CD8-positive, alpha-beta memory T cell (primary cell): Measurements from ENCODE around the gene HEPN1. TPM values are rescaled to one million over a fixed set of nuclear protein-coding genes. Genes with fewer than 3 reads are reported as not detected.

ENCODE experiments used
- CTCF ChIA-PET: fragments of 350-600 bp; sonication (Branson Sonifier 250); formaldehyde crosslinking; loops from one replicate; lab custom pipeline; 2021; ENCODE audit warnings: antibody characterized with exemption; lab: Charles Lee
- POLR2A ChIA-PET: fragments of 350-600 bp; sonication (Branson Sonifier 250); formaldehyde crosslinking; loops from one replicate; lab custom pipeline; 2021; ENCODE audit warnings: antibody characterized with exemption; lab: Charles Lee
- DNase-seq, 5 donors: peaks; one replicate each; pipeline versions ENCODE4 v3.0.0 to v3.0.0-alpha.2; 2020 to 2022; ENCODE audit warnings: mixed read lengths in 1 of 5
- H3K27ac ChIP-seq: one replicate; pipeline ENCODE4 v1.7.0; 2013; ENCODE audit warnings: low read depth, mild to moderate bottlenecking, low read length, moderate library complexity
- H3K27me3 ChIP-seq: 2 replicates; pipeline ENCODE4 v1.7.0; 2013; ENCODE audit warnings: low read length, mild to moderate bottlenecking; ENCODE audit not compliant: insufficient read depth, poor library complexity, severe bottlenecking
- H3K36me3 ChIP-seq: 2 replicates; pipeline ENCODE4 v1.7.0; 2013; ENCODE audit warnings: mild to moderate bottlenecking, low read length, moderate library complexity; ENCODE audit not compliant: insufficient read depth
- H3K4me1 ChIP-seq: 2 replicates; pipeline ENCODE4 v1.7.0; 2013; ENCODE audit warnings: mild to moderate bottlenecking, low read length, moderate library complexity; ENCODE audit not compliant: insufficient read depth
- H3K4me3 ChIP-seq: 2 replicates; pipeline ENCODE4 v1.7.0; 2013; ENCODE audit warnings: mild to moderate bottlenecking, low read length
- H3K9me3 ChIP-seq: 2 replicates; pipeline ENCODE4 v1.7.0; 2013; ENCODE audit warnings: mild to moderate bottlenecking, low read length
- H3K27ac Mint-ChIP-seq, 8 donors: one replicate each; pipeline ENCODE4 v1.8.0; 2020 to 2021; ENCODE audit warnings: mixed read lengths in 8 of 8, mild to moderate bottlenecking in 6 of 8, inconsistent platforms in 3 of 8, moderate library complexity in 3 of 8
- H3K27me3 Mint-ChIP-seq, 2 donors: one replicate each; pipeline ENCODE4 v1.8.0; 2020 to 2021; ENCODE audit warnings: mixed read lengths in 2 of 2, mild to moderate bottlenecking in 1 of 2, moderate library complexity in 1 of 2
- H3K36me3 Mint-ChIP-seq, 3 donors: one replicate each; pipeline ENCODE4 v1.8.0; 2020 to 2021; ENCODE audit warnings: mixed read lengths in 3 of 3, inconsistent platforms in 1 of 3, mild to moderate bottlenecking in 1 of 3
- H3K4me1 Mint-ChIP-seq, 3 donors: one replicate each; pipeline ENCODE4 v1.8.0; 2020 to 2021; ENCODE audit warnings: mixed read lengths in 3 of 3, inconsistent platforms in 1 of 3, mild to moderate bottlenecking in 1 of 3
- H3K4me3 Mint-ChIP-seq, 7 donors: one replicate each; pipeline ENCODE4 v1.8.0; 2020 to 2021; ENCODE audit warnings: mixed read lengths in 7 of 7, mild to moderate bottlenecking in 6 of 7, moderate library complexity in 4 of 7, inconsistent platforms in 2 of 7
- H3K9me3 Mint-ChIP-seq, 5 donors: one replicate each; pipeline ENCODE4 v1.8.0; 2020 to 2022; ENCODE audit warnings: mixed read lengths in 5 of 5, mild to moderate bottlenecking in 3 of 5, moderate library complexity in 2 of 5, inconsistent platforms in 1 of 5
- polyA plus RNA-seq: library from polyadenylated mRNA; unstranded; fragments of 300-500 nt; fragmentation: Illumina TruSeq; gene quantifications from one replicate; pipeline ENCODE4 v1.2.3, GENCODE V29; 2021
- total RNA-seq, 2 experiments: library from RNA; stranded (reverse); gene quantifications; one replicate each; pipeline ENCODE4 v1.2.3, GENCODE V29; 2021

The HEPN1 gene
- total and polyA plus RNA-seq, 3 experiments from 2014 or later, result not detected

DNA sequence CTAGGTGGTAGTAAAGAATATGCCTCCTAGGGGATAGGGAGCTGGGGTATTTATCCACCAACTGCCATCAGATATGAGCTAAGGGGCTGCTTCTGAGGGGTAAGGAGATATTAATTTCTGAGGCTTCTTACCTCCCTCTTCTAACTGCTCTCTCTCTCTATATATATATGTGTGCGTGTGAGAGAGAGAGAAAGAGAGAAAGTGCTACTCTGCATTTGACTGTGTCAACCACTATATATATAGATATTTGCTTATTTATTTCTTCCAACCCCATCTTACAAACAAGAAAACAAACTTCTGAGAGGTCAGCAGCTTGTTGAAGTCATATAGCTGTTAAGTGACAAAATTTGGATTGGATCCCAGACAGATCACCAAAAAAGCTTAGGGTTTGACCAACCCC lies 22.7 kb downstream of the HEPN1 start:
- Histone ChIP-seq H3K9me3 (no peaks in the 10 kb centered on the region), H3K27ac (no peak overlapping the region), H3K4me1 (peaks cover 15% of the 10 kb centered on the region), H3K4me3 (no peak overlapping the region), H3K36me3 (no peaks in the 10 kb centered on the region), H3K27me3 (no peaks in the 10 kb centered on the region)
- CTCF ChIA-PET, result interaction anchor here (0.7 kb wide), 1 partner anchor 200 kb away, joined by 3 read pairs; no protein-coding TSS in a partner anchor
- DNase-seq, result no peak
- H3K4me3 Mint-ChIP-seq, result no peak overlapping the region
- POLR2A ChIA-PET, result no interaction called here
- peaks cover 5 to 17% of the 10 kb centered on the region in 2 donors for H3K27me3 Mint-ChIP-seq
- H3K4me1 Mint-ChIP-seq, result peaks cover 7 to 12% (median 10%) of the 10 kb centered on the region in 3 donors
- peaks cover 0 to 4% (median 0%) of the 10 kb centered on the region in 3 donors for H3K36me3 Mint-ChIP-seq
- no peak overlapping the region for H3K27ac Mint-ChIP-seq
- no peaks in the 10 kb centered on the region for H3K9me3 Mint-ChIP-seq

DNA sequence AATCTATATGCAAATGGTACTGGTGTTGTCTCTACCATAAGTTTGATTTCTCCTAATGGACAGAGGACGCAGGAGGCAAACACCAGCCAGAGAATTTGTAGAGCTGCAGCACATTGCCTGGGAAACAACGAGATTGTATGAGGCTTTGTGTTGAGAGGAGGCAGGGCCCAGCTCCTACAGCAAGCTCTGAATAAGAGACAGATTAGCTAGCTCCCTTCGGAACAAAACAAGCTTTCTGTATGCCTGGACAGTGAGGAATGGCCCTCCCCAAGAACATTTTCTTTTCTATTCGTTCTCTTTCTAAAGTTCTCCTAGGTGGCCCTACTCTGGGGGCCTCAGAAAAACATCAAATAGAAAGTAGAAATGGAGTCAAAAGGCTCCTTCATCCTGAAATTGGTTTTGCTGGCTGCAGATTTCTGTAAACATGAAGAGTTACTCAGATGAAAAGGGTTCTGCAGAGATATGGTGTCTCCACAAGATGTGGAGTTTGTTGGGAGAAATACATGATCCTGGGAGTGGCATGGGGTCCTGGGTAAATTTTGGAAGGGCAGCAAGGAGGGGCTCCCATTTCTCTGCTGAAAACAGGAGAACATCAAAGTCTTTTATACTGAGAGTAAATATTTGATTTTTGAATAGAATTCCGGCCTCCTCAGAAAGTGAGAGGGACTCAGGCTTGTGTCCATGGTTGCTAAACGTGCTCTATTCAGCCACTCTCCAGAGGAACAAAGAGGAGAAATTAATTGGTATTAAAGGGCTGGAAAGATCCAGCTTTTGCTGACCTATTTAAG lies 23.6 kb downstream of the HEPN1 start:
- no peak for DNase-seq
- POLR2A ChIA-PET, result no interaction called here
- Mint-ChIP-seq H3K9me3 (no peaks in the 10 kb centered on the region), H3K4me1 (peaks cover 7 to 12% (median 10%) of the 10 kb centered on the region in 3 donors), H3K27ac (peak overlapping the region in 4 of 8 donors; percentile 21 to 79 (median 58)), H3K27me3 (peaks cover 3 to 11% of the 10 kb centered on the region in 2 donors), H3K36me3 (peaks cover 0 to 7% (median 0%) of the 10 kb centered on the region in 3 donors), H3K4me3 (peak overlapping the region in 1 of 7 donors; percentile 54)
- H3K27me3 ChIP-seq, result no peaks in the 10 kb centered on the region
- no peak overlapping the region for H3K27ac ChIP-seq
- no peaks in the 10 kb centered on the region for H3K9me3 ChIP-seq
- H3K4me3 ChIP-seq, result no peak overlapping the region
- CTCF ChIA-PET, result interaction anchor here (1.4 kb wide), 1 partner anchor 66 kb away, joined by 6 read pairs; no protein-coding TSS in a partner anchor
- peaks cover 15% of the 10 kb centered on the region for H3K4me1 ChIP-seq
- no peaks in the 10 kb centered on the region for H3K36me3 ChIP-seq

DNA sequence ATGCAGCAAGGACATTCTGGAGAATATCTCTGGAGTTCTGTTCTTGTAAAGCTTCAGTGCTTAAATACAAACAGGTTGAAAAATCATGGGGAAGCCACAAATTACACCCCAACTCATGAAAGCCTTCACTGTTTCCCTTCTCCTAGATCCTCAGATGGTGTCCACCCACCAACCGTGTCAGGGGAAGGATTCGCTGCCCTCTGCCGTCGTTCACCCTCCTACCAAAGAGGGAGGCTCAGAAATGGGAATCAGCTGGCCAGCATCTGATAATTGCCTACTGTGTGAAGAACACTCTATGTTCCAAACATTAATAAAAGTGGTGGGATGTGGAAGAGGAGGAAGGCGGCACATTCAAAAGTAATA lies 24.2 kb downstream of the HEPN1 start:
- no peaks in the 10 kb centered on the region for H3K36me3 ChIP-seq
- POLR2A ChIA-PET, result interaction anchor here (1.1 kb wide), 1 partner anchor 10 kb away, joined by 3 read pairs; no protein-coding TSS in a partner anchor
- H3K27ac ChIP-seq, result no peak overlapping the region
- peaks cover 7 to 12% (median 12%) of the 10 kb centered on the region in 3 donors for H3K4me1 Mint-ChIP-seq
- H3K9me3 ChIP-seq, result no peaks in the 10 kb centered on the region
- H3K9me3 Mint-ChIP-seq, result peaks cover 0 to 6% (median 1%) of the 10 kb centered on the region in 5 donors
- H3K27me3 Mint-ChIP-seq, result peaks cover 3 to 11% of the 10 kb centered on the region in 2 donors
- CTCF ChIA-PET, result interaction anchor here (1.4 kb wide), 1 partner anchor 67 kb away, joined by 6 read pairs; no protein-coding TSS in a partner anchor
- H3K4me3 ChIP-seq, result no peak overlapping the region
- DNase-seq, result no peak
- H3K36me3 Mint-ChIP-seq, result peaks cover 0 to 12% (median 0%) of the 10 kb centered on the region in 3 donors
- H3K27ac Mint-ChIP-seq, result peak overlapping the region in 4 of 8 donors; percentile 30 to 89 (median 84)
- peaks cover 15% of the 10 kb centered on the region for H3K4me1 ChIP-seq
- H3K4me3 Mint-ChIP-seq, result no peak overlapping the region
- no peaks in the 10 kb centered on the region for H3K27me3 ChIP-seq

DNA sequence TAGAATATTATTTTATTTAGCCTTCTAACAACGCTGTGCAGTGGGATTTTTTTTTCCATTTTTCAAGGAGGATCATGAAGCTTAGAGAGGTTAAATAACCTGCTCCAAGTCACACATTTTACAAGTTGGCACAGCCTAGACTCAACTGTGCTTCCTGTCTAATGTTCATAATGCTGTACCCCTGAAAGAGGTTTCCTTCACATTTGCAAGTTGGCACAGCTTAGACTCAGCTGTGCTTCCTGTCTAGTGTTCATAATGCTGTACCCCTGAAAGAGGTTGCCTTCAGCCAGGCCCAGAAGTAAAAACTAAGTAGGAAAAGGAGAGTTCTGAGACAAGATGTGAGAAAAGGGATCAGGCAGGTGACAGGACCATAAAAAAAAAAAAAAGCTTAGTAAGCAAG lies 24.7 kb downstream of the HEPN1 start:
- H3K9me3 Mint-ChIP-seq, result peaks cover 2 to 11% (median 6%) of the 10 kb centered on the region in 5 donors
- Histone ChIP-seq H3K36me3 (no peaks in the 10 kb centered on the region), H3K9me3 (no peaks in the 10 kb centered on the region), H3K4me3 (no peak overlapping the region), H3K27ac (no peak overlapping the region), H3K27me3 (no peaks in the 10 kb centered on the region), H3K4me1 (peaks cover 15% of the 10 kb centered on the region)
- peaks cover 9 to 16% (median 12%) of the 10 kb centered on the region in 3 donors for H3K4me1 Mint-ChIP-seq
- ChIA-PET CTCF (interaction anchor here (1.4 kb wide), 1 partner anchor 67 kb away, joined by 6 read pairs; no protein-coding TSS in a partner anchor), POLR2A (interaction anchor here (0.6 to 1.1 kb wide), 2 partner anchors 10 to 169 kb away, joined by 3 read pairs; no protein-coding TSS in a partner anchor)
- peaks cover under 1 to 7% of the 10 kb centered on the region in 2 donors for H3K27me3 Mint-ChIP-seq
- DNase-seq, result no peak
- H3K27ac Mint-ChIP-seq, result peak overlapping the region; percentile 1 to 89 (median 56)
- H3K36me3 Mint-ChIP-seq, result peaks cover 0 to 17% (median 2%) of the 10 kb centered on the region in 3 donors
- H3K4me3 Mint-ChIP-seq, result no peak overlapping the region

DNA sequence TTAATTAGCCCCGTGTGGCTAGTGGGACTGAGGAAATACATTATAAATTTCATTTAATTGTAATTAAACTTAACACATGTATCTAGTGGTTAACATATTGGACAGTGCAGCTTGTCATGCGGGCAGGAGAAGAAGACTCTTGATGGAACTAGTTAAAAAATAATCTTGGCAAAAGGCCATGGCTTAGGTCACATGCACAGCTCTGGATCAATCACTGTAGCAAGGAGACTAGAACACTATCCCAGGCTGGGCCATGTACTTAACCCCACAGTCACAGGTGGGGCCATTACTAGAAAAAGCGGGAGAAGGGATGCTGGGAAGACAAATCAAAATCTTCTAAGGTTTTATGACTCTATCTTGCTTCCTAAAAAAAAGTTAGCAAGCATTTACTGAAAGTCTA lies 25.5 kb downstream of the HEPN1 start:
- Mint-ChIP-seq H3K27me3 (peaks cover 0 to 3% of the 10 kb centered on the region in 2 donors), H3K4me1 (peaks cover 12 to 20% (median 15%) of the 10 kb centered on the region in 3 donors), H3K4me3 (no peak overlapping the region), H3K9me3 (peaks cover 2 to 16% (median 7%) of the 10 kb centered on the region in 5 donors), H3K36me3 (peaks cover 0 to 18% (median 2%) of the 10 kb centered on the region in 3 donors), H3K27ac (peak overlapping the region in 1 of 8 donors; percentile 44)
- peaks cover 20% of the 10 kb centered on the region for H3K4me1 ChIP-seq
- H3K36me3 ChIP-seq, result no peaks in the 10 kb centered on the region
- POLR2A ChIA-PET, result interaction anchor here (0.6 to 1.1 kb wide), 2 partner anchors 9 to 168 kb away, joined by 3 read pairs; no protein-coding TSS in a partner anchor
- CTCF ChIA-PET, result interaction anchor here (1.4 kb wide), 1 partner anchor 68 kb away, joined by 6 read pairs; no protein-coding TSS in a partner anchor
- H3K9me3 ChIP-seq, result no peaks in the 10 kb centered on the region
- no peaks in the 10 kb centered on the region for H3K27me3 ChIP-seq
- no peak for DNase-seq
- no peak overlapping the region for H3K27ac ChIP-seq
- no peak overlapping the region for H3K4me3 ChIP-seq

DNA sequence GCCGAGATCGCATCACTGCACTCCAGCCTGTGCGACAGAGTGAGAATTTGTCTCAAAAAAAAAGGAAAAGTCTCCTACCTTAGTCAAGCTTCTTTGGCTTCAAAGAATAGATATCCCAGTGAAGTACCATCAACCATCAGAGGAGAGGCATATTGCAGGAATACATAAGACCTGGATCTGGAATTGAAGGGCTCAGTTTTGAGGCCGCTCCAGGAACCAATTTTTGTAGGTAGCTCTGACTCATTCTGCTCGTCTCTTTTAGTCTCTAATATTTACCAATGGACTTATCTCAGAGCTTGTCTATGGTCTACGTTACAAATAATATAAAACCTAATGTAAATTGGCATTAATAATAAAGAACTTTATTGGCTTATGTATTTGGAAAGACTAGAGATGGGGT lies 26.8 kb downstream of the HEPN1 start:
- H3K4me3 ChIP-seq, result no peak overlapping the region
- H3K4me1 ChIP-seq, result peaks cover 33% of the 10 kb centered on the region
- no peaks in the 10 kb centered on the region for H3K36me3 ChIP-seq
- CTCF ChIA-PET, result interaction anchor here (1.1 kb wide), 1 partner anchor 53 kb away, joined by 3 read pairs; no protein-coding TSS in a partner anchor
- peaks cover 4 to 16% (median 7%) of the 10 kb centered on the region in 5 donors for H3K9me3 Mint-ChIP-seq
- H3K4me3 Mint-ChIP-seq, result no peak overlapping the region
- no peak overlapping the region for H3K27ac Mint-ChIP-seq
- H3K4me1 Mint-ChIP-seq, result peaks cover 12 to 20% (median 16%) of the 10 kb centered on the region in 3 donors
- H3K27me3 ChIP-seq, result no peaks in the 10 kb centered on the region
- H3K9me3 ChIP-seq, result no peaks in the 10 kb centered on the region
- no peak for DNase-seq
- no peak overlapping the region for H3K27ac ChIP-seq
- peaks cover 0 to 18% (median 2%) of the 10 kb centered on the region in 3 donors for H3K36me3 Mint-ChIP-seq
- H3K27me3 Mint-ChIP-seq, result no peaks in the 10 kb centered on the region
- POLR2A ChIA-PET, result no interaction called here

DNA sequence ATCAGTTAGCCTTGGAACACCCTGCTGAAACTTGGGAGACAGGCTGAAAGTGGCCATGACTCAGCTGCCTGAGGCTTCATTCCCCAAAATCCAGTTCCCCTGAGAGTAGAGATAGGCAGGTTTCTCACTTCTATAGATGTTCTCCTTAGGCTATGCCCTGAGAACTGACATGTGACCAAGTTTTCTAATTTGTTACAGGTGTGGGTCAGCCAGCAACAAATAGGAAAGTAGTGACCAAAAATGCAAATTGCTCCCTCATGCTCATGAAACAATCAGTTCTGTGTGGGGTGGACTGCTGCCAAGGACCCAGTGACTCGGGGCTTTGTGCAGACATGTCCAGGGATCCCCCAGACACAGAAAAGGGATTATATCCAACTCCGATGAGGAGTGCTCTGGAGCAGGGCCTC lies 27.7 kb downstream of the HEPN1 start:
- H3K27me3 ChIP-seq, result no peaks in the 10 kb centered on the region
- no peak overlapping the region for H3K4me3 ChIP-seq
- Mint-ChIP-seq H3K27ac (no peak overlapping the region), H3K36me3 (peaks cover 0 to 18% (median 2%) of the 10 kb centered on the region in 3 donors), H3K27me3 (no peaks in the 10 kb centered on the region), H3K9me3 (peaks cover 4 to 16% (median 7%) of the 10 kb centered on the region in 5 donors), H3K4me3 (no peak overlapping the region), H3K4me1 (peaks cover 12 to 20% (median 16%) of the 10 kb centered on the region in 3 donors)
- no peaks in the 10 kb centered on the region for H3K9me3 ChIP-seq
- no peak for DNase-seq
- no peak overlapping the region for H3K27ac ChIP-seq
- POLR2A ChIA-PET, result no interaction called here
- peaks cover 42% of the 10 kb centered on the region for H3K4me1 ChIP-seq
- H3K36me3 ChIP-seq, result no peaks in the 10 kb centered on the region
- CTCF ChIA-PET, result no interaction called here
